ENCODE measurements around the gene TTYH2.

TTYH2 gene

DNA sequence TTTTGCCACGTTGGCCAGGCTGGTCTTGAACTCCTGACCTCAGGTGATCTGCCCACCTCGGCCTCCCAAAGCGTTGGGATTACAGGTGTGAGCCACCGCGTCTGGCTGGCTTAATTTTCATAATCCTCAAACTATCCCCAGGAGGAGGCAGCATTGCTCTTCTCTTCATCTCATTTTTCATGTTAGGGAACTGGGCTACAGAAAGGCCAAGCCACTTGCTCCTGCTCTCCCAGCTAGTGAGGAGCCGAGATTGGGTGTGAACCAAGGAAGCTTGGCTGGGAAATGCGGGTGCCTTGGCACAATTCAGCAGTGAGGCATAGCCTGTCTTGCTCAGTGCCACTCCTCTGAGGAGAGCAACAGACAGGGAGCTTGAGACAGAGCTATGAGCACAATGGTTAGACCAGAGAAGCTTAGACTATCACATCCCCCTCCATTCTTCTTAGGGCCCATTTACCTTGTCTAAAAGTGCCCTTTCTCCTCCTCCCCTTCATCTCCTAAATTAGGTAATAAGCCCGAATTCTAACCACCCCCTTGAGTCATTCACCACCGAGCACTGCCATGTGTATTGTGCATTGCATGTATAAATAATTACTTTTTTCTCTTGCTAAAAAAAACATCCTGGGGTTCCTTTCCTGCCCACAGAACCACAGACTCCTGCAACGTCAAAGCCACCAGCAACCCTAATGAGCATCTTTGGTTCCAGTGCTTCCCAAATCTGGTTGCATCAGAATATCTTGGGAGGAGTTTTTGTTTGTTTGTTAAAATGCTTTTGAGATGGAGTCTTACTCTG lies 92.7 kb downstream of the TTYH2 start:
- DNase-seq (ENCODE audit: low spot score) = no peak
- TF ChIP-seq, protein P1, sequence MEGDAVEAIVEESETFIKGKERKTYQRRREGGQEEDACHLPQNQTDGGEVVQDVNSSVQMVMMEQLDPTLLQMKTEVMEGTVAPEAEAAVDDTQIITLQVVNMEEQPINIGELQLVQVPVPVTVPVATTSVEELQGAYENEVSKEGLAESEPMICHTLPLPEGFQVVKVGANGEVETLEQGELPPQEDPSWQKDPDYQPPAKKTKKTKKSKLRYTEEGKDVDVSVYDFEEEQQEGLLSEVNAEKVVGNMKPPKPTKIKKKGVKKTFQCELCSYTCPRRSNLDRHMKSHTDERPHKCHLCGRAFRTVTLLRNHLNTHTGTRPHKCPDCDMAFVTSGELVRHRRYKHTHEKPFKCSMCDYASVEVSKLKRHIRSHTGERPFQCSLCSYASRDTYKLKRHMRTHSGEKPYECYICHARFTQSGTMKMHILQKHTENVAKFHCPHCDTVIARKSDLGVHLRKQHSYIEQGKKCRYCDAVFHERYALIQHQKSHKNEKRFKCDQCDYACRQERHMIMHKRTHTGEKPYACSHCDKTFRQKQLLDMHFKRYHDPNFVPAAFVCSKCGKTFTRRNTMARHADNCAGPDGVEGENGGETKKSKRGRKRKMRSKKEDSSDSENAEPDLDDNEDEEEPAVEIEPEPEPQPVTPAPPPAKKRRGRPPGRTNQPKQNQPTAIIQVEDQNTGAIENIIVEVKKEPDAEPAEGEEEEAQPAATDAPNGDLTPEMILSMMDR (IDR thresholded peaks at IDR 0.05; ENCODE audit: extremely low read depth, missing control alignments) = no peak

DNA sequence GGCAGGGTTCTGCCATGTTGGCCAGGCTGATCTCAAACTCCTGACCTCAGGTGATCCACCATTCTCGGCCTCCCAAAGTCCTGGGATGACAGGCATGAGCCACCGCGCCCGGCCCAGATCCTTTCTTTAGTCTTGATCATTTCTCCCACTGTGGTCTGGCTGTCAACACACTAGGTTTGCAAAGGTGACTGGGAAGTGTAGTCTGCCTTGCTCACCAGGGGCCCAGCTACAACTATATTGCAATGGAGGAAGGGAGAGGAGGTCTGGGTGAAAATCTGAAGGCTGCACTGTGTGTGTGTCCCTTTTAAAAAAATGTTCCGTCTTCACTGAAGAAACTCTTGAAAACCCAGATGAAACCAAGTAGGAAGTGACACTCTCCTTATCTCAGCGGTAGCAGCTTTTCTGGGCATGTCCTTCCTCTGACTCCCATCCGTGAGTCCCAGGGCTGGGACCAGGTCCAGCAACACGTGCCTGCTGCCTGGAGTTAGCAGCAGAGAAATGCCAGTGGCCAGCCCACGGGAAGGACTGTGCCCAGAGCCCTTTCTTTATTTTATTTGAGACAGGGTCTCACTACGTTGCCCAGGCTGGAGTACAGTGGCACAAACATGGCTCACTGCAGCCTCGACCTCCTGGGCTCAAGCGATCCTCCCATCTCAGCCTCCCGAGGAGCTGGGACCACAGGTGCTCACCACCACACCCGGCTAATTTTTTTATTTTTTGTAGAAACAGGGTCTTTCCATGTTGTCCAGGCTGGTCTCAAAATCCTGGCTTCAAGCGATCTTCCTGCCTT lies 94.8 kb downstream of the TTYH2 start:
- TF ChIP-seq, protein P1 (IDR thresholded peaks at IDR 0.05; ENCODE audit: extremely low read depth, missing control alignments) = no peak
- DNase-seq (ENCODE audit: low spot score) = no peak

DNA sequence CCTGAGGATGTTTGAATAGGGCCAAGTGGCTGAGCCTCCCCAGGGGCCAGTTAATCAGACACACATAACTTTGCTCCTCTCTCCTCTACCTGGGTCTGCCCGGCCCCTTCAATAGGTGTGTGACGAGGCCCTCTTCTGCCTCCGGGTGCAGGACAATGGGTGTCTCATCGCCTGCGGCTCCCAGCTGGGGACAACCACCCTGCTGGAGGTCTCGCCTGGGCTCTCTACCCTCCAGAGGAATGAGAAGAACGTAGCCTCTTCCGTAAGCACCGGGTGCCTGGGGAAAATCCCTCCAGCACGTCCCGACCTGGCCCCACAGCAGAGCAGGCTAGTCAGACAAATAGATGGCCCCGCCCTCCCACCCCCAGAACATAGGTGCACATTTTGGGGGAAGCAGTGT lies 96.5 kb downstream of the TTYH2 start:
- no peak for DNase-seq (ENCODE audit: low spot score)
- TF ChIP-seq, protein P1 (IDR thresholded peaks at IDR 0.05; ENCODE audit: extremely low read depth, missing control alignments) = no peak
